GM20431 (cell line): Measurements from ENCODE around the gene HAO2.
"Not testable (repeated sequence)": the region's sequence is repeated elsewhere in the genome, so short reads cannot be mapped to it uniquely, and the experiment has no call there.

ENCODE experiments used
- in situ Hi-C: fragments of 300-500 bp; cut with MseI, MboI; formaldehyde crosslinking; loops from one replicate; pipeline ENCODE4 v1.15.0; 2020; ENCODE audit warnings: low sequenced_read_pairs; ENCODE audit not compliant: unreplicated experiment

The HAO2 gene

DNA sequence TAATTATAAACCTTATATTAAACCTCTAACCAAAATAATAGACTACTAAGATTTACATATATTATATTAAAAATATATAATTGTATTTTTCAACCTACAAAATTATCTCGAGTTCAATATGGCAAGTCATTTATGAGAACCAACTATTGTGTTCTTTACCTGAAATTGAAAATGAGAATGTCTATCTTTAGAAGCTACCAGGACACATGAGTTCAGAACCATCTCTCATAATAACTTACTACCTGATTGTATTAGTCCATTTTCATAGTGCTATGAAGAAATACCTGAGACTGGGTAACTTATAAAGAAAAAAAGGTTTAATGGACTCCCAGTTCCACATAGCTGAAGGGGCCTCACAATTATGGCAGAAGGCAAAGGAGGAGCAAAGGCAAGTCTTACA, 6.8 kb downstream of the HAO2 start:
- in situ Hi-C loops: no loop called here

DNA sequence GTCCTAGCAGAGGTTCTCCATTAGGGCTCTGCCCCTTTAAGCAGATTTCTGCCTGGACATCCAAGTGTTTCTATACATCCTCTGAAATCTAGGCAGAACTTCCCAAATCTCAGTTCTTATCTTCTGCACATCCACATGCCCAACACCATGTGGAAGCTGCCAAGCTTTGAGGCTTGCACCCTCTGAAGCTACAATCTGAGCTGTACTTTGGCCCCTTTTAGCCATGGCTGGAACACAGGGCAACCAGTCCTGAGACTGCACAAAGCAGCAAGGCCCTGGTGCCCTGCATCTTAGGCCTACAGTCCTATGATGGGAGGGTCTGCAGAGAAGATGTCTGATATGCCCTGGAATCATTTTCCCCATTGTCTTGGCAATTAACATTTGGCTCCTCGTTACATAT, 8.0 kb downstream of the HAO2 start:
- in situ Hi-C loops: no loop called here

DNA sequence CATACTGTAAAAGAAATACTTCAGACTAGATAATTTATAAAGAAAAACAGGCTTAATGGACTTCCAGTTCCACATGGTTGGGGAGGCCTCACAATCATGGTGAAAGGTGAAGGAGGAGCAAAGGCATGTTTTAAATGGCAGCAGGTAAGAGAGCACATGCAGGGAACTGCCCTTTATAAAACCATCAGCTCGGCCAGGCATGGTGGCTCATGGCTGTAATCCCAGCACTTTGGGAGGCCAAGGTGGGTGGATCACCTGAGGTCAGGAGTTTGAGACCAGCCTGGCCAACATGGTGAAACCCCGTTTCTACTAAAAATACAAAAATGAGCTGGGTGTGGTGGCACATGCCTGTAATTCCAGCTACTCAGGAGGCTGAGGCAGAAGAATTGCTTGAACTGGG, 9.0 kb downstream of the HAO2 start:
- in situ Hi-C loops: not testable (repeated sequence)

DNA sequence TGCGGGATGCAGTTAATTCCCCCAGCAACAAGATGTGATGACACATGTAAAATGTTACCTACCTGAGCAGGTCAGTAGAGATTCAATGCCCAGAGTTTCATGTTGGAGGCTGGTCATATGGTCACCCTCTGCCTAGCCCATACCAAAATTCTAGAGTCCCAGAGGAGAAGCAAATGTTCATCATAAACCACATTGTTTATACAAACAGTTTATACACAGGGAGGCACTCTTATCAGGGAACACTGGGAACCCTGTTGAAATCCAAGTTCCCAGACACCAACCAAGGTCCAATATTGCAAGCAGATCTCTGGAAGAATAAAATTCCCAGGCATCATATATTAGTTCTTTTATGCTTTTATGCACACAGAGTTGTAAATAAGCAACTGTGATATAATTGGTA, 10.5 kb downstream of the HAO2 start:
- in situ Hi-C loops: no loop called here

DNA sequence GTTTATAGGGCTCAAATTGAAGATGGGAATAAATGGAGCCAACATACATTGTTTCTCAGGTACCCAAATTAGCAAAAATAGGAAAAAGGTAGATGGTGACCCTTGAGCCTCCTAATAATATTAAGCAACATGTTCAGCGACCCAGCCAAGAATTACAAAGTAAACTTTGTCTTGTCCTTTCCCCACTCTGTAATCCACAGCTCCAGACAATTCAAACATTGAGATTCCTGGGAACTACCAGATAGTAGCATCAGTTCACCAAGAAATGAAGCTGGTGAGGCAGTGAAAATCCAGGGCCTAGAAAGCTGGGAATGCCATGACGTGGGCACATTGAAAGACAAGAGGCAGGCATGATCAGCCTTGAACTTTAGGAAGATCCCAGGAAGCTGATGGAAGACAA, 11.7 kb downstream of the HAO2 start:
- in situ Hi-C loops: no loop called here

DNA sequence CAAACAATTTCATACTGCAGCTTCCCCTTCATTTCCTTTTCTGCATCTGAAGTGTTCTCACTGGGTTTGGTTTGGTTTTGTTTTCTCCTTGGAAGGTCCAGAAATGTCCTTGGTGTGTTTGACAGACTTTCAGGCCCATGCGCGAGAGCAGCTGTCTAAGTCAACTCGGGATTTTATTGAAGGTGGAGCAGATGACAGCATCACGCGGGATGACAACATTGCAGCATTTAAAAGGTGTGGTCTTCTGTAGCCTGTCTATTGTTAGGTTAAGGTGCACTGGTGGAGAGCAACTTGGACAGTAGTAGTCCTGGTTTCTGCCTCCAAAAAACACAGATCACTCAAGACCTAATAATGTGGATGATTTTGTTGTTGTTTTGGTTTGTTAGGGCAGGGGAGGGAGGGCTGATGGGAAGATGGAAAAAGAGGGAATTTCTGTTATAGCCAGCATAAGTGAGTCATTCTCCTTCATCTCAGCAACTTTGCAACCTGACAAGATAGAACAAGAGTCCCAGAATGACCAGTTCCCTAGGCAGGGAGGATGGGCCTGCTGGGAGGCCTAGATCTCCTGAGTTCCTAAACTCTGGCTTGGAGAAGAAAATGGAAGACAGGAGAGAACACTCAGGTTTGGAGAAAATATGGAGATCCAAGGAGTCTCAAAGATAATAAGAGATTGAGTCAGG, 12.5 kb downstream of the HAO2 start:
- in situ Hi-C loops: no loop called here

DNA sequence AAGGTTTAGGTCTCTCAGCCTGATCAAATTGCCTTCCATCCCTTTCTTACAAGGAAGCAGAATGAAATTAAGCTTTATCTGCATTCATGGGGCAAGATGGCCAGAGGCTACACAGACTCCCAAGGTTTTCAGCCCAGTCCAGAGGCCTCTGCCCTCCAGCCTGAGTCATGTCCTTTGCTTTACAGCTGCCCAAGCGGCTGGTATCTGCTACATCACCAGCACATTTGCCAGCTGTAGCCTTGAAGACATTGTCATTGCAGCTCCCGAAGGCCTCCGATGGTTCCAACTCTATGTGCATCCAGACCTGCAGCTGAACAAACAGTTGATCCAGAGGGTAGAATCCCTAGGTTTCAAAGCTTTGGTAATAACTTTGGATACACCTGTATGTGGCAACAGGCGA, 16.0 kb downstream of the HAO2 start:
- in situ Hi-C loops: no loop called here

DNA sequence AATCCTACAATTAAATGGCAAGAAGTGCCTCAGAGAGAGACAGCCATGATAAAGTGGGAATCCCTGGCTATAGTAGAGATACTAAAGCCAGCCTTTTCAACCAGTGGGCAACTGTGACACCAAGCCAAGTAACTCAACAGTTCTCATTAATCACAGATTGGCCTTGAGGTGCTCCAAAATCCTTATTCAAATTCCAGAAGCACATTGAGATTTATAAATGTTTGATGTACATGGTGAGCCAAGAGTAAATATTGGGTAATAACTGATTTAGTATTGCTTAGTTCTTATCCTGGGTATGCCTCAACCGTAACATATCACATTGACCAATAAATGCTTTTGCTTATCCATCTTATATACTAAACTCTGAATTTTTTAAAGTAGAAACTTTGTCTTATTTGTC, 17.1 kb downstream of the HAO2 start:
- in situ Hi-C loops: no loop called here

DNA sequence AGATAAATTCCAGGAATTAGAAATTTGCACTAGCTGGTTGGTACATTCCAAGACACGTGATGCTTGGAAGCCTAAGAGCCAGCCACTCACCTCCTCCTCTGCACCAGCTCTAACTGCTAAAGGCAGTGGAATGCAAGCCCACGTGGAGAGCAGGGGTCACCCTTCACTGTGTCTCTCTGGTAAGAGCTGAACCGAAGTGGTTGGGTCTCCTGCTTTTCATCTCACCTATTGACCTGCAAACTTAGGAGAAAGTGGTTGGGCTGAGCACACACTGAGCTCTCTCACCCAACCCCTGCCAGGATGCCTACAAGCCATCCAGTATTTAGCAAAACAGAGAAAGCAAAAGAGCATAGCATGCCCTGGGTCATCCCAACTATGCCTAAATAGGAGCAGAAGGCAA, 19.3 kb downstream of the HAO2 start:
- in situ Hi-C loops: no loop called here

DNA sequence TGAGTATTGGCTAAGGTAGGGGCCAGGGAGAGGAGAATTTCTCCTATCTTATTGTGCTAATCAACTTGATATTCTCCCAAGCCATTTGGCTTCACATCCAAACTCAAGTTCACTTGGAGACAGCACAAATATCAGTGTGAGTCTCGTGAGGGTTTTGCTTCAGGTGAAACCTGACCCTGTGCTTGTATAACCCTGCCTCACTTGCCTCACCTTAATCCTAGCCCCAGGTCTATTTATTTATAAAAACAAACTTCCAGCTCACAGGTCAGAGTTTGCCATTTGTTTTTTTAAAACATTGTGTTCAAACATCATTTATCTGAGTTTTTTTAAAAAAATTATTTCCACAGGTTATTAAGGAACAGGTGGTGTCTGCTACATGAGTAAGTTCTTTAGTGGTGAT, 19.9 kb downstream of the HAO2 start:
- in situ Hi-C loops: no loop called here

DNA sequence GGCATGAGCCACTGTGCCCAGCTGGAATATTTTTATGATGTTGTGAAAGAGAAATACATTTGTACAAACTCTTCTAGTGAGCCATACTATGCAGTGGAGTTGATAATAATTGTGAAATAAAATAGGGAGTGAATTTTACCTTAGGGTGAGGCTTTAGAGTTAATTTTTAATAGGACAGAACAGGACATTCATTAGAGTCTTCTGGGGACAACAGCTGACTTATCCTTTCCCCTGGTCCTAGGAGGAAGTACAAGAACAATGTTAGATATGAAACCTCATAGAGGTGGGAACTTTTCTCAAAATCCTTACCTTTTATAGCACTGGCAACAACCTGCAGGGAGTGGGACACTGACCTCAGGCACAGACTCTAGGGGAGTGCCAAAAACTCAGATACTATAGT, 21.9 kb downstream of the HAO2 start:
- in situ Hi-C loops: no loop called here

DNA sequence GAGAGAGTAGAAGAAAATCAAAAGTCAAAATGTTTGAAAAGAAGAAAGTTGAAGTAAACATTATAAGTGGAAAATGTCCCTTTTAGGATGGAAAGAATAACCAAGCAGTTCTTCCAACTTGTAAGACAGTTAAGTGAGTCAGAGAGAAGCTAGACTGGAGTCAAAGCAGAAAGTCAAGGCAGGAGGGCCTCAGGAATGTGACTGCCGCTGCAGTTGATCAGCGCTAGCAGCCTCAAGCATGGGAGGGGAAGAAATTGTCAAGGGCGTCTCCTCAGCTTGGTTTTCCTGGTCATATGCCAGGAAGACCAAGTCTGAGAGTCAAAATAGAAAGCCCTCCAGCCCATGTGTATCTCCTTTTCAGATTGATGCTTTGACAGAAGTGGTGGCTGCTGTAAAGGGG, 23.2 kb downstream of the HAO2 start:
- in situ Hi-C loops: no loop called here

DNA sequence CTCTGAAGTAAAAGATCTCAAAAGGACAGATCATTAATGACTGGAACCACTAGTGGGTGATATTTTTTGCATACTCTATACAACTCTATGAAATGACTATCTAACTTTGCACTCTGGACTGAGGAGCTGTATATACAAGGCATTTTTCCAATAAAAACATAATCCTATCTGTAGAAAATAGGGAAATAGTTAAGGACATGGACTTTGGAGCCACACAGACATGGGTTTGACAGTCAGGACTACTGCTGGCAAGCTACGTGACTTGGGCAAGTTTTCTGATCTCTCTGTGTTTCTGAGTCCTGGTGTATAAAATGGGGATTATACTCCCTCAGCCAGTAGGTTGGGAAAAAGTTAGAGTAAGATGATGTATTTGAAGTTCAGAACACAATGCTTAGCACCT, 25.5 kb downstream of the HAO2 start:
- in situ Hi-C loops: no loop called here

DNA sequence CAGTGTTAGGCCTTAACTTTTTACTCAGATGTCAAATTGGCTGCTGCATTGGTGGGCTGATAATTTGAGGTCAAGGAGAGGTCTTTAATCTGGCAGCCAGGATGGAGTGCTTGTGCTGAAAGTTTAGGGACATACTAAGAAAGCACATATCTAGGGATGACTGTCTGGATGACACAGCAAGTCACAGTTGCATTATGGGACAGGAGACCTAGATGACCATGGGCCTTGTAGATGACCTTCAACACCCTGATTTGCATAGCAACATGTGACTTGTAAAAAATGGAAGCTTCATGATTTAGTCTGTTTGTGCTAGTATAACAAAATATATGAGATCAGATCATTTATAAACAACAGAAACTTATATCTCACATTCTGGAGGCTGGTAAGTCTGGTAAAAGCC, 28.4 kb downstream of the HAO2 start:
- in situ Hi-C loops: no loop called here

DNA sequence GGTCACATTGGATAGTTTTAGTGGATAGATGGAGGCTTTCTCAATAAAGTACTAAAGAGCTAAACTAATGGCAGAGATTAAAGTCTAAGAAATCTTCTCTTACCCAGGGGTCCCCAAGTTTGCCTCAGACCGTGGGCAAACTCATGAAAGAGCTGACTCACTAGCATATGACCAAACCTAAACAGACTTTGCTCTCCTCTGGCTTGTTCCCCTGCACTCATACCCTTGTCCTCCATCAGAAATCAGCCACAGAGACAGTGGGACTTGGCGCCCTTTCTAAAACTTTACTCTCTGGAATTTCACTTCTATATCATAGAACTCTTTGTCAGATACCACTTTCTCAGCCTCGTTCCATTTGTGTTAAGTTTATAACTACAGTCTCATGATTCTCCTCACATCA, 29.4 kb downstream of the HAO2 start:
- in situ Hi-C loops: no loop called here

DNA sequence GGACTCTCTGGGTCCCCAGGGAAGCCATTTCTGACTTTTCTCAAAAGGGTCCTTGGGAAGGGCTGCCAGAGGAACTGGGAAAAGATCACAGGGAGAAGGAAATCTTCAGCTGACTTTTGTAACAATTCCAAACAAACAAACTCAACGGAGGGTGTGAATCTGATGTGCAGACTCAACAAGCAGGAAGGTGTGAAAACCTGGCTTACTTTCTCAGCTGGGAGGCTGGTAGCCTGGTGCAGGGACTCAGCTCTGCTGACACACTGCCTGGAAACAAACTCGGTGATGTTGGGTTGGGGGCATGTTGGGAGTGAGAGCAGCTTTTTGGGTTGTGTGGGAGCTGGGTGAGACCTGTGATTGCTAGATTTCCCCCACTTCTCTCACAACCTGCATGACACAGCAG, 36.2 kb downstream of the HAO2 start:
- in situ Hi-C loops: no loop called here

DNA sequence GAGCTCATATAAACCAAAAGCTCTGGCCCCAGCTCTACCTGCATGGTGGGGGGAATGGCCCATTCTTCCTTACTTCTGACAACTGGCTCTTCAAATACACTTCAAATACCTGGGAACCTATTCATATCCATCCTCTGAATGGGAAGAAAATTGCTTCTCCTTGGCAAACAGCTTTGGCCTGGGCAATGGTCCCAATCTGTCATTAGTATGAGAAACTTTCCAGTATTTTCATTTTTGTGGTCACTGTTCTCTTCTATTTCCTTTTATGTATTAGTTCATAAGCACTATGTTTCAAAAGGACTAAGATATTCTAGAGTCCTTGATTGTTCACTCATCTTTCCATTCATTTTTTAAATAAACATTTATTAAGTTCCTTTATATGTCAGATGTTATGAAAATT, 41.1 kb downstream of the HAO2 start:
- in situ Hi-C loops: no loop called here

DNA sequence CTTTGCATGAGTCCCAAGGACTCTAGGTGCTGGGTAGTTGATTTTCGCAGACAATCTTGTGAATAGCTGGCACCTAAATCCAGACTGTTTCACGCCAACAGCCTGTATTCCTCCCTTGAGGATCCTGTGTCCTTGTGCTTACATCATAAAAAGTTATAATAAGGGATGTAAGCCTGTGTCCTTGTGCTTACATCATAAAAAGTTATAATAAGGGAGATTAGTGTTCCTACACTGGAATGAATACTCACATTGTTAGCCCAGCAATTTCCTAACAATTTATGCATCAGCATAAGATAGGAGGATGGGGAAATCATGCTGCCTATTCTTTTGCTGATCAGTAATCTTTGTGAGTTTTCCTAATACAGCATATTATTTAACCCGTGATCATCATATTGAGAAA, 42.4 kb downstream of the HAO2 start:
- in situ Hi-C loops: no loop called here

DNA sequence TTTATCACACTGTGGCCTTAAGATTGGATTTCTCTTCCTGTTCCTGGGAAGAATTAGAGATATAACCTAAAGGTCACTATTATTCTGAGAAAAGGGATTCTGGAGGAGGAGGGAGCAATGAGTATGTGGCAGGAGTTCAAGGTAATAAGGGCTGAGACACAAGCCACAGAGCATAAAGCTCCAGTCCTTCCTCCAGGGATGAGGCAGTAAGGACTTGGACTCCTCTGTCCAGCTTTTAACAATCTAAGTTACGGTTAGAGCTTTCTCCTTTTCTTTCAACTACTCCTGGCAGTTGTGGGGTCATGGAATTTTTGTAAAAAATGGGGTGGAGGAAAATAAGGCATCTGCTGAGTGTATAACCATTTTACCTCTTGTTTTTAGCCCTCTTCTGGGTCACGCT, 46.4 kb downstream of the HAO2 start, which contains the start of gene HSD3B2:
Gene HSD3B2 (plus strand): TSS at position 201 of the 400 bp plus-strand sequence. CDS start 270 bp downstream, outside the sequence.
- in situ Hi-C loops: no loop called here

DNA sequence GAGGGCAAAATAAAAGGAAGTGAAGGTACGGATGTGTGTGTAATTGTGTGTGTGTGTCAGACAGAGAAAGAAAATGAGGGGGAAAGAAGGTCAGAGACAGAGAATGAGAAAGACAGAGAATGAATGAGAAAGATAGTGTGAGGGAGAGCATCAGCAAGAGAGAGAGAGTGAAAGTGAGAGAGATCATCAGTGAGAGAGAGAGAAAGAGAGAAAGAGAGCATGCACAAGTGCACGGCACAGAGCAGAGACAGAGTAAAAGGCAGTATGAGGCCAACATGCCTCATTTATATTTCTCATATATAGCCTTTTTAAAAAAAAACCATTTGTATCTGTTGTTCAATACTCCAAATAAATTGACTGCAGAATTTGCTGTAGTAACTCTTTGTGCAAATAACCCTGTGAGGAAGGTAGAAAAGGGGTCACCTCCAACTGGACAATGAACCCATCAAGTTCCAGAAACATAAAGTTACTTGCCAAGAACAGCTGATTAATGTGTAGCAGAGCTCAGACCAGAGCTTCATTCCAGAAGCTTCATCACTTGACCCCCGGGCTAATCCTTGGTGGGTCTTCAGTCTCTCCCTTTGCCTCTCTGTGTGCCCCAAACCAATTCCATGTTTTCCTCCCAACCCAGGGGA, 47.5 kb downstream of the HAO2 start:
- in situ Hi-C loops: no loop called here

DNA sequence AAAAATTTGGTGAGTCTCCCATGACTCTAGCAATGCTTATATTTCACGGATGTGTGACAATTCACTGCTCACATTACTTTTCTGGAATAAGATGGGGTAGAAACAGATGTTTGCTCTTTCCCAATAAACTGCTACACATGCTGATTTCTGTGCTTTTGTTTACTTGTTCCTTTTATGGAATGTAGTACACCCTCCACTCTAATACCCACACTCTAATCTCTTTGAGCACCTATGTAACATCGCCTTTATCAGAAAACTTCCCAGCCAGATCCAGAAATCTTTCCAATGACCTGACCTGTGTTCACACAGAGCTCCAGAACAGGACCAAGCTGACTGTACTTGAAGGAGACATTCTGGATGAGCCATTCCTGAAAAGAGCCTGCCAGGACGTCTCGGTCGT, 50.5 kb downstream of the HAO2 start:
- in situ Hi-C loops: no loop called here

DNA sequence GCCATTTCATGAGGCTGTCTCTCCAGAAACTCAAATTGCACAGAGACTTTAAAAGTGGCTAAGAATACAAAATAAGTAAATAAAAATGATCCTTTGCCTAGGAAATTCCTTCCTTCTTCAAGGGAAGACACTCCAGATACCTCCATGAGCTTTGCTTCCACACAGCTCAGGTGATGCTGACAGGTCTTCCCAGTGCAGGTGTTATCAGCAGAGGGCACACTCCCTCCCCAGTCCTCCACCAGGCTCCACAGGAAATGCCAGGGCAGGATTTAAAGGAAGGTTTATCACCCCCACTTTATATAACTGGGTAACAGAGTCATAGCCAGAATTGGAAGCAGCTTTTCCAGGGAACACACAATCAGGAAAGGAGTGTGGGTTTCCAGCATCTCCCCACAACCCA, 52.1 kb downstream of the HAO2 start:
- in situ Hi-C loops: no loop called here
